ENCODE measurements around the gene SPACA5.
"Not testable (repeated sequence)": the region's sequence is repeated elsewhere in the genome, so short reads cannot be mapped to it uniquely, and the experiment has no call there.

SPACA5 gene

DNA sequence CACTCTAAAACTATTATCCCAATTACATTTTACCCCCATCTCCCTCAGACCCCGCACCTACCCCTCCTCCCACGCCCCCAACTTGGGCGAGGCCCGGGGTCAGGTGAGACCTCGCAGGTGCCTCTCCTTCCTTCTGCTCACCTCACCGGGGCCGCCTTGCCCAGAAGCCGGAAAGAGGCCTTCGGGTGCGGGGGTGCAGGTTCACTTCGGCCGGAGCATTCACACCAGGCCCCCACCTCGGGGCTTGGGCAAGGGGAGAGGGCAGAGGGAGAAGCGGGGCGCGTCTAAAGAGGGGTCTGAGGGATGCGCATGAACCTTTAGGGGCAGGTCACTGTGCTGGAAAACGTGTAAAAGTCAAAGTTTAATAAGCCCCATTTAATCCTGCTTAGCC is 3.4 kb upstream of the SPACA5 start:
- TF ChIP-seq, protein P1, sequence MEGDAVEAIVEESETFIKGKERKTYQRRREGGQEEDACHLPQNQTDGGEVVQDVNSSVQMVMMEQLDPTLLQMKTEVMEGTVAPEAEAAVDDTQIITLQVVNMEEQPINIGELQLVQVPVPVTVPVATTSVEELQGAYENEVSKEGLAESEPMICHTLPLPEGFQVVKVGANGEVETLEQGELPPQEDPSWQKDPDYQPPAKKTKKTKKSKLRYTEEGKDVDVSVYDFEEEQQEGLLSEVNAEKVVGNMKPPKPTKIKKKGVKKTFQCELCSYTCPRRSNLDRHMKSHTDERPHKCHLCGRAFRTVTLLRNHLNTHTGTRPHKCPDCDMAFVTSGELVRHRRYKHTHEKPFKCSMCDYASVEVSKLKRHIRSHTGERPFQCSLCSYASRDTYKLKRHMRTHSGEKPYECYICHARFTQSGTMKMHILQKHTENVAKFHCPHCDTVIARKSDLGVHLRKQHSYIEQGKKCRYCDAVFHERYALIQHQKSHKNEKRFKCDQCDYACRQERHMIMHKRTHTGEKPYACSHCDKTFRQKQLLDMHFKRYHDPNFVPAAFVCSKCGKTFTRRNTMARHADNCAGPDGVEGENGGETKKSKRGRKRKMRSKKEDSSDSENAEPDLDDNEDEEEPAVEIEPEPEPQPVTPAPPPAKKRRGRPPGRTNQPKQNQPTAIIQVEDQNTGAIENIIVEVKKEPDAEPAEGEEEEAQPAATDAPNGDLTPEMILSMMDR (IDR thresholded peaks at IDR 0.05; ENCODE audit: low read depth, low read length, missing control alignments) = no peak
- in situ Hi-C loops (cut with HindIII; ENCODE audit: low sequenced_read_pairs) = no loop called here
- no peak for DNase-seq (ENCODE audit: low read depth)
- H3K4me3 ChIP-seq (ENCODE audit: low read depth, low read length) = peak overlapping the region; percentile 76

DNA sequence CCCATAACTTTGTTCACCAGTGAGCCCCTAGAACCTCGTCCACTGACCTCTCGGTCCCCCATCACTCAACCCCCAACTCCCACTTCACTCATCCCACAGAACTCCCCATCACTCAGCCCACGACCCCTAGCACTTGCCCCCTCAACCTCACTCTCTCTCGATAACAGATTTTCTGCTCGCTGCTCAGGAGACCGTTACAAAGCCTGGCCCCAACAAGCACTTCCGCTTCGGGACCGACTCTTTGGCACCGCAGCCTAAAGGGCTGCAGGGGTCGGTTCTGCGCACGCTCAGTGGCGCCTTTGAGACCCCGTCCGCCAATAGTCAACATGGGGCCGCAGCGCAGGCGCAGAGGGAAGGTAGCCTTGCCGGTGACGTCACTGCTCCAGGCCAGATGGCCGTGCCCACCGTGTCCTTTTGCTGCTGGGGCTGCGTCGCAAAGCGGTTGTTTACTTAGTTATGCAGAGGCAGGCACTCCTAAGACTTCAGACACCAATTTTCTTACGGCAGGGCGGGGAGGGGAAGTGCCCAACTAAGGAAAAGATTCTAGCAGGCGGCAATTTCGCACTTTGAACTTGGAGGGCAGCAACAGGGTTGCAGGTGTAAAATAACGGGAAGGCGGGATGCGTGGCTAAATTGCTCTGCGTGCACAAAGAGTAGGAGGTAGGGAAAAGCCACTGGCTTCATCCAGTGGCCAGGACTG is 2.9 kb upstream of the SPACA5 start, which contains the start of gene ZNF182:
TSS of gene ZNF182 (minus strand) at position 232 of the 700 bp plus-strand sequence. CDS start 1,380 bp downstream, outside the sequence.
- H3K4me3 ChIP-seq (ENCODE audit: low read depth, low read length) = peak within 1 kb of the TSS; percentile 76
- TF ChIP-seq, protein P1 (IDR thresholded peaks at IDR 0.05; ENCODE audit: low read depth, low read length, missing control alignments) = no peak
- in situ Hi-C loops (cut with HindIII; ENCODE audit: low sequenced_read_pairs) = no loop called here
- DNase-seq (ENCODE audit: low read depth) = peak; percentile 66

DNA sequence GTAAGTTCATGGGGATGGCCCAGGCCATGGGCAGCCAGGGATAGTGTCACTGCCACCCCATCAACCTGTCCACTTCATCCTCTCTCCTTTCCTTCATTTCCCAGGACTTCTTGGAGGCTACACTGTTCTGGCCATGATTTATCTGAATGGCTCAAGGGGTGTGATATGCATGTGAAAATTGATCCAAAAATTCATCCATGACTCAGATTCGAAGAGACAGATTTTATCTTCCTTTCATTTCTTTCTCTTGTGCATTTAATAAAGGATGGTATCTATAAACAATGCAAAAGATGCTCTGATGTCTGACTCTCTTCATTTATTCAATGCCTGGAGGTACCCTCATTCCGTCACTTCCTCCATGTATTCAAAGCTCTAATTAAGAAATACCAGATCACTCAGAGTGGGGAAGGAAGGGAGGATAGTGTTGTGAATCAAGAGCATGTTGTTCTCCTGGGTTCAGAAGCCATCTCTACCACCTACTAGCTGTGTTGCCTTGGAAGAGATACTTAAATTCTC is 2.7 kb downstream of the SPACA5 start:
- in situ Hi-C loops (cut with HindIII; ENCODE audit: low sequenced_read_pairs); H3K4me3 ChIP-seq (ENCODE audit: low read depth, low read length); DNase-seq (ENCODE audit: low read depth): not testable (repeated sequence)

DNA sequence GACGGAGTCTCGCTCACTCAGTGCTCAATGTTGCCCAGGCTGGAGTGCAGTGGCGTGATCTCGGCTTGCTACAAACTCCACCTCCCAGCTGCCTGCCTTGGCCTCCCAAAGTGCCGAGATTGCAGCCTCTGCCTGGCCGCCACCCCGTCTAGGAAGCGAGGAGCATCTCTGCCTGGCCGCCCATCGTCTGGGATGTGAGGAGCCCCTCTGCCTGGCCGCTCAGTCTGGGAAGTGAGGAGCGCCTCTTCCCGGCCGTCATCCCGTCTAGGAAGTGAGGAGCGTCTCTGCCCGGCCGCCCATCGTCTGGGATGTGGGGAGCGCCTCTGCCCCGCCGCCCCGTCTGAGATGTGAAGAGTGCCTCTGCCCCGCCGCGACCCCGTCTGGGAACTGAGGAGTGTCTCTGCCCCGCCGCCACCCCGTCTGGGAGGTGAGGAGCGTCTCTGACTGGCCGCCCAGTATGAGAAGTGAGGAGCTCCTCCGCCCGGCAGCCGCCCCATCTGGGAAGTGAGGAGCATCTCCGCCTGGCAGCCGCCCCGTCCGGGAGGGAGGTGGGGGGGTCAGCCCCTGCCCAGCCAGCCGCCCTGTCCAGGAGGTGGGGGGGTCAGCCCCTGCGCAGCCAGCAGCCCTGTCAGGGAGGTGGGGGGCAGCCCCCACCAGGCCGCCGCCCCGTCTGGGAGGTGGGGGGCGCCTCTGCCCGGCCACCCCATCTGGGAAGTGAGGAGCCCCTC is 10.0 kb downstream of the SPACA5 start:
- DNase-seq (ENCODE audit: low read depth); in situ Hi-C loops (cut with HindIII; ENCODE audit: low sequenced_read_pairs); H3K4me3 ChIP-seq (ENCODE audit: low read depth, low read length): not testable (repeated sequence)

DNA sequence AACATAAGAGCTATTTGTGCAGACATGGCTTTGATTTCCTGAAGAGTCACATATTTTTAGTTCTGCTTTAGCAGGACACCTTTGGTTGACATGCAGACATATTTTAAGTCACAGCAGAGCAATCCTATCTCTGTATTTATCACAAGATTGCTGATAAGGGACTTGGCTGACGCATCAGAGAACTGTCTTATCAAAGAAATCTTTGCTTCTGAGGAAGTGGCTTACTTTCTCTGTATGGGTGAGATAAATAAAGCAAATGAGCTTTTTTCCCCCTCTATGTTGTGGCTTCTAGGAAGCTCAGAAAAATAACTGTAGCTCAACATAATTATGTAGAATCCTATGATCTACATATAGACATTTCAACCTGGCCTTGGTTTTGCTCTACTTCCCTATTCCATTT is 13.1 kb downstream of the SPACA5 start:
- DNase-seq (ENCODE audit: low read depth); H3K4me3 ChIP-seq (ENCODE audit: low read depth, low read length); in situ Hi-C loops (cut with HindIII; ENCODE audit: low sequenced_read_pairs): not testable (repeated sequence)

DNA sequence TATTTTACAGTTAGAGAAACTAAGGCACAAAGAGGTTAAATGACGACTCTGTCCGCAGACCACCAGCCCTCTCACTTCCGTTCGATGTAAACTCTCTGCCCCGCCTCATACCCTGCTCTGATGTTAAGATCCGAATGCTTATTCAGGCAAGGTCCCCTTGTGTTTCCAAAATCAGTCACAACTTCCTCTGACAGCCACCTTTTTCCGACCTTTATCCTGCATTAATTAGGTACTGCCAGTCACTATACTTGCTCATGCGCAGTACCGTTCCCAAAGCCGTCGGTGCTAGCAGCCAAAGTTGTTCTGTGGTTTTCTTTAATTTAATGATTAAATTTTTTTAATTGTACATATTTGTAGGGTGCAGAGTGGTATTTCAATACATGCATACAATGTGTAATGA is 13.7 kb downstream of the SPACA5 start:
- DNase-seq (ENCODE audit: low read depth); H3K4me3 ChIP-seq (ENCODE audit: low read depth, low read length); in situ Hi-C loops (cut with HindIII; ENCODE audit: low sequenced_read_pairs): not testable (repeated sequence)

DNA sequence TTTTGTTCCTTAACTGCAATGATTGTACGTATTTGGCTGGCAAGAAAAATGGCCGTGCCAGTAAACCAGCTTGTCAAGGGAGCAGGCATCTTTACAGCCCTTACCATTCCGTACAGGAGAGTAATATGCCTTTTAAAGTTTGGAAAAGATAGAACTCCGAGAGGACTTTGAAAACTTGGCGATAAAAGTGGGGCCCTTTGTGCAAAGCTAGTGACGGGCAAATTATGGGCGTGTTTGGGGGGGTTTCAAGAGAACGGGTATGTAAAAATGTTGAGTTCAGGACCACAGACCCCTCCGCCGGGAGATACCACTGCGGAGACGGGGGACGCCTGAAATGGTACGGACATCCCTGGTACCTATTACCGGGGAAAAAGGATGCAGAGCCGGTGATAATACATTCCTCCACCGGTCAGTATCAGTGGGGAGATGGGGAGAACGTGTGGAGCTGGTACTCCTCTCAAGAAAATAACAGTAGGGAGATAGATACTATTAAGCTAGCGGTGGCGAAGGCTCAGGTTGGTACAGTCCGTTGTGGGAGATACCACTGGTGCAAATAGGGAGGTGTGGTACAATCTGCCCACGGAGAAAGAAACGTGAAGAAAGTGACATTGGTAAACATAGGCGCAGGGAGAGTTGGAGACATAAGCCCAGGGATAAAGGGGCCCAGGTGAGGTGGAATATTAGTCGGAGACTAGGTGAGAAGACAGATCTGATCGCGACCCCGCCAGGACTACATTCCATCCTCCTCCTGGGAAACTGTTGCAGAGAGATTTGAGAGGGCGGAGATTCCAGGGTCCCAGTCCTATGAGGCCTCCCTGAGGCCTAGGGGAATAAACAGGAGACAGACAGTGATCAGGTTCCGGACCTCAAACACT is 14.5 kb downstream of the SPACA5 start:
- peak; percentile 64 for DNase-seq (ENCODE audit: low read depth)
- in situ Hi-C loops (cut with HindIII; ENCODE audit: low sequenced_read_pairs) = no loop called here
- H3K4me3 ChIP-seq (ENCODE audit: low read depth, low read length) = peak overlapping the region; percentile 55
- TF ChIP-seq, protein P1 (IDR thresholded peaks at IDR 0.05; ENCODE audit: low read depth, low read length, missing control alignments) = no peak

DNA sequence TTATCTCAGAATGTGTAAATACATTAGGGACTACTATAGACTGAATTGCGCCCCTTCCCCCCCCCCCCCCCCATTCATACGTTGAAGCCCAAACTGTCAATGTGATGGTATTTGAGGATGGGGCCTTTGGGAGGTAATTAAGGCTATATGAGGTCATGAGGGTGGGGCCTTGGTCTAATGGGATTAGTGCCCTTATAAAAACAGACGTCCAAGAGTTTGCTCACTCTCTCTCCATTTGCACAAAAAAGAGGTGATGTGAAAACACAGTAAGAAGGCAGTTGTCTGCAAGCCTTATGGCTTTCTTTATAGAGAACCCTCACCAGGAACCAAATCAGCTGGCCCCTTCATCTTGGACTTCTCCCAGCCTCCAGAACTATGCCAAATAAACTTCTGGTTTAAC is 15.3 kb downstream of the SPACA5 start:
- TF ChIP-seq, protein P1 (IDR thresholded peaks at IDR 0.05; ENCODE audit: low read depth, low read length, missing control alignments) = no peak
- no peak for DNase-seq (ENCODE audit: low read depth)
- peak overlapping the region; percentile 55 for H3K4me3 ChIP-seq (ENCODE audit: low read depth, low read length)
- in situ Hi-C loops (cut with HindIII; ENCODE audit: low sequenced_read_pairs) = no loop called here

Data from astrocyte of the cerebellum (primary cell).